Measurements from ENCODE around the gene HAND2.

HAND2 gene

GRCh38 chr4:173502282-173502681 is 27.7 kb downstream of the HAND2 start:
- no peak for DNase-seq (ENCODE audit: low spot score)

- DNase-seq (ENCODE audit: low spot score), result no peak
Observed at GRCh38 chr4:173501592-173502150, 28.4 kb downstream of the HAND2 start.

- DNase-seq (ENCODE audit: low spot score), result no peak
Observed at GRCh38 chr4:173500841-173501591, 29.0 kb downstream of the HAND2 start.

- DNase-seq (ENCODE audit: low spot score), result no peak
Observed at GRCh38 chr4:173499658-173500535, 30.1 kb downstream of the HAND2 start.

GRCh38 chr4:173498771-173499170 is 31.3 kb downstream of the HAND2 start:
- peak; percentile 41 for DNase-seq (ENCODE audit: low spot score)

GRCh38 chr4:173498023-173498422 is 32.0 kb downstream of the HAND2 start:
- no peak for DNase-seq (ENCODE audit: low spot score)

GRCh38 chr4:173494013-173494970 is 35.7 kb downstream of the HAND2 start:
- peak; percentile 76 for DNase-seq (ENCODE audit: low spot score)

- no peak for DNase-seq (ENCODE audit: low spot score)
Observed at GRCh38 chr4:173493041-173493440, 37.0 kb downstream of the HAND2 start.

GRCh38 chr4:173492315-173492714 is 37.7 kb downstream of the HAND2 start:
- DNase-seq (ENCODE audit: low spot score), result no peak

GRCh38 chr4:173490817-173491528 is 39.1 kb downstream of the HAND2 start:
- DNase-seq (ENCODE audit: low spot score), result peak; percentile 44

GRCh38 chr4:173490256-173490655 is 39.8 kb downstream of the HAND2 start:
- no peak for DNase-seq (ENCODE audit: low spot score)

GRCh38 chr4:173489514-173489913 is 40.5 kb downstream of the HAND2 start:
- peak; percentile 44 for DNase-seq (ENCODE audit: low spot score)

GRCh38 chr4:173488656-173489055 is 41.4 kb downstream of the HAND2 start:
- no peak for DNase-seq (ENCODE audit: low spot score)

- DNase-seq (ENCODE audit: low spot score), result no peak
Observed at GRCh38 chr4:173488074-173488473, 42.0 kb downstream of the HAND2 start.

- DNase-seq (ENCODE audit: low spot score), result no peak
Observed at GRCh38 chr4:173486714-173487392, 43.2 kb downstream of the HAND2 start.

GRCh38 chr4:173485164-173485563 is 44.9 kb downstream of the HAND2 start:
- DNase-seq (ENCODE audit: low spot score), result no peak

GRCh38 chr4:173482330-173482931 is 47.6 kb downstream of the HAND2 start:
- no peak for DNase-seq (ENCODE audit: low spot score)

GRCh38 chr4:173478913-173479283 is 51.1 kb downstream of the HAND2 start:
- DNase-seq (ENCODE audit: low spot score), result no peak

- DNase-seq (ENCODE audit: low spot score), result no peak
Observed at GRCh38 chr4:173478201-173478912, 51.7 kb downstream of the HAND2 start.
